ENCODE measurements around the gene CUBN.

Gene CUBN

GRCh38 chr10:16835228-16835627 is 294.4 kb downstream of the CUBN start:
- in situ Hi-C loops (cut with MboI; ENCODE audit: low sequenced_read_pairs) = loop anchor here (25.0 kb wide), 1 partner anchor 427 kb away; no protein-coding TSS in a partner anchor

DNA sequence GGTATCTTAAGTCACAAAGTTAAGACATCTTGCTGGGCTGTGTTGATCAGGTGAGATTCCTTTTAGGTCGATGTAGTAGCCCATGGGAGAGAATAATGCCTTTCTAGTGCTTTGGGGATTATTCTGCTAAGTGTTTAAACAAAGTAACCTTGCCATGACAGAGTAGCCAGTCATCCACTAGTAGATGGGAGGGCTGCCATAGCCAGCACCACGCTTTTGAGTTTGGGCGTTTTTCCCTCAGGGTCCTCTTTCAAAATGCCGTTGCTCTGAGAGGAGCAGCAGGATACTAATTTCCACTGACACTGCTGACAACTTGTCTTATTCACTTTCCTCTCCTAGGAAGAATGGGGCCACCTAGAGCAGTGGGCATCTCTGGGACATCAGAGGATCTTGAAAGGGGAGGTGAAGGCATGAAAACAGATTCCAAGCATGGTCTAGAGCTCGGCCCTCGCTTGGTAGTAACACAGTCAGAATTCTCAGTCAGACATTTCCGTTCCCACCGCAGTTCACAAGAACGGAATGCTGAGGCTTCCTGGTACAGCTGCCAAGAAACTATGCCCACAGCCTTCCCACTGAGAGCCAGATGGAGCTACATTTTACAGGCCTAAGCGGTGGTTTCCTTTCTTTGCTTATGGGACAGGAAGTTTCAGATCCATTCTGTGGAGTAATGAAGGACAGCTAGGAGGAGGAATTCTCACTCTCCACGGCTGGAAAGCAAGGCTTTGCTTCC is 297.1 kb downstream of the CUBN start:
- in situ Hi-C loops (cut with MboI; ENCODE audit: low sequenced_read_pairs) = loop anchor here (25.0 kb wide), 1 partner anchor 430 kb away; no protein-coding TSS in a partner anchor

GRCh38 chr10:16828701-16829175 is 300.9 kb downstream of the CUBN start:
- in situ Hi-C loops (cut with MboI; ENCODE audit: low sequenced_read_pairs) = loop anchor here (25.0 kb wide), 1 partner anchor 434 kb away; no protein-coding TSS in a partner anchor

DNA sequence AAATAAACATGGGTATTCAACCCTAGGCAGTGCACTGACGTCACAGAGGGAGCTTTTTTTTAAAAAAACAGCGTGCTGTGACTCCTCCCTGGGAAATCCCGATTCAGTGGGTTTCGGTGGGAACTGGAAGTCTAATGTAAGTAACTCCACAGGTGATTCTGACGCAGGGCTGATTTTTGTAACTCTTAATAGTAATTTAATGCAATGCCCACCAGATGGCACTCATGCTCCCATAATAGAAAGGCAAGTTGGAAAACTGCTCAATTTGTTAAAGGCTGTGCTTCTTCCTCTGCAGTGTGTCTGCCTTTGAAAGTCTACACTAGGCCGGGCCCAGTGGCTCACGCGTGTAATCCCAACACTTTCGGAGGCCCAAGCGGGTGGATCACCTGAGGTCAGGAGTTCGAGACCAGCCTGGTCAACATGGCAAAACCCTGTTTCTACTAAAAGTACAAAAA is 301.5 kb downstream of the CUBN start:
- in situ Hi-C loops (cut with MboI; ENCODE audit: low sequenced_read_pairs) = loop anchor here (25.0 kb wide), 1 partner anchor 434 kb away; no protein-coding TSS in a partner anchor

GRCh38 chr10:16827474-16827873 is 302.1 kb downstream of the CUBN start:
- in situ Hi-C loops (cut with MboI; ENCODE audit: low sequenced_read_pairs) = loop anchor here (25.0 kb wide), 1 partner anchor 435 kb away; no protein-coding TSS in a partner anchor

- in situ Hi-C loops (cut with MboI; ENCODE audit: low sequenced_read_pairs) = no loop called here
These were observed 306.8 kb downstream of the CUBN start for GRCh38 chr10:16822726-16823360.

- in situ Hi-C loops (cut with MboI; ENCODE audit: low sequenced_read_pairs) = no loop called here
These were observed 307.6 kb downstream of the CUBN start for GRCh38 chr10:16822027-16822426.

GRCh38 chr10:16820421-16820820 is 309.2 kb downstream of the CUBN start:
- in situ Hi-C loops (cut with MboI; ENCODE audit: low sequenced_read_pairs) = no loop called here

DNA sequence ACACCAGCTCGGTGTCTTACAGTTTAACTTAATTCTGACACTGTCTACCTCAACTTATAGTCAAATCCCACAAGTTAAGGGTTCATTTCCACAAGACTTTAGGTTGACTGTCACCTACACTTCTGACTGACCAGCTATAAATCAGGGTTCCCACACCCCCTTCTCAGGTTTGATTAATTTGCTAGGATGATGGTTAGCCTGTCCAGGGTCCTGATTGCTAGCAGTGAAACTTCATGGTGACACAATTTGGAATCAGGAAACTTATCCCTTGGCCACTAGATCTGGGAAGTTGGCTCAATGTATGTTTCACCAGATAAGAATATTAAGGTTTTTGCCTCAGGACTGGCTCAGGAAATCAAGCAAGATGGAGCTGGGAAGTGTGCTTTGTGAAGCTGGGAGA is 309.6 kb downstream of the CUBN start:
- in situ Hi-C loops (cut with MboI; ENCODE audit: low sequenced_read_pairs) = no loop called here

DNA sequence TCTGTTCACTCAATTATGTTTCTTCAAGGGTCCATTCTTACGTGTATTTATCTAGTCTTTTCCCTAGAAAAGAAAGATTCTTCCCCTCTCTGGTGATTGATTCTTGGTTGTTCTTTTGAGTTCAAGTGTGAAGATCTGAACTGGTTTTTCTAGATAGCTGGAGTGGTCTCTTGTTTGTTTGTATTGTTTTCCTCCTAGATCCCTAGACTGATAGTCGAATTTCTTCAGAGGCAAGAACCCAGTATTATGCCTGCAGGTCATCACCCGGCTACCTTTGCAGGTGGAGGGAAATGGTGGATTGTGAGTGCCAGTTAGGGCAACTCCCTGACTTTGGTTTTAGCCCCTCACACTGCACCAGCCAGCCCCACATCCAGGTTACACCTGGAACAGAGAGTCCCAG is 310.2 kb downstream of the CUBN start:
- in situ Hi-C loops (cut with MboI; ENCODE audit: low sequenced_read_pairs) = no loop called here

GRCh38 chr10:16819026-16819425 is 310.6 kb downstream of the CUBN start:
- in situ Hi-C loops (cut with MboI; ENCODE audit: low sequenced_read_pairs) = no loop called here

- in situ Hi-C loops (cut with MboI; ENCODE audit: low sequenced_read_pairs) = no loop called here
These were observed 312.2 kb downstream of the CUBN start, which contains the start of gene RSU1 for GRCh38 chr10:16817125-16818019. Gene RSU1 (minus strand): TSS chr10:16817424. CDS start chr10:16817081, 343 bp downstream.

GRCh38 chr10:16816830-16817124 is 312.8 kb downstream of the CUBN start:
- in situ Hi-C loops (cut with MboI; ENCODE audit: low sequenced_read_pairs) = no loop called here

GRCh38 chr10:16816171-16816570 is 313.4 kb downstream of the CUBN start:
- in situ Hi-C loops (cut with MboI; ENCODE audit: low sequenced_read_pairs) = no loop called here

GRCh38 chr10:16814012-16814411 is 315.6 kb downstream of the CUBN start:
- in situ Hi-C loops (cut with MboI; ENCODE audit: low sequenced_read_pairs) = no loop called here

DNA sequence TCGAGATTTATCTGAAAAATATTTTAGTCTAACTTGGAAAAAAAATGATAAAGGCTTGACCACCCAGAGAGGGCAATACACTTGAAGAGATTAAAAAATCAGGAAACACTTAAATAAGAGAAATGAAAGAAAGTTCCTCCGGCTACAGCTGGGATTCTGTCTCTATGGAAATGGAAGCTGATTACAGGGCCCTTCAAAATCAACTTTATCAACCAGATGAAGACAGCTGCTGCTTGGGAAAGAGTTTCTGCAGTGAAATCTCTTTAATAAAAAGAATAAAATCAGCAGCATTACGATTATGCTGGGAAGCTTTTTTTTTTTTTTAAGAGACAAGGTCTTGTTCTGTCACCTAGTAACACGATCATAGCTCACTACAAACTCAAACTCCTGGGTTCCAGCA is 316.9 kb downstream of the CUBN start:
- in situ Hi-C loops (cut with MboI; ENCODE audit: low sequenced_read_pairs) = no loop called here

DNA sequence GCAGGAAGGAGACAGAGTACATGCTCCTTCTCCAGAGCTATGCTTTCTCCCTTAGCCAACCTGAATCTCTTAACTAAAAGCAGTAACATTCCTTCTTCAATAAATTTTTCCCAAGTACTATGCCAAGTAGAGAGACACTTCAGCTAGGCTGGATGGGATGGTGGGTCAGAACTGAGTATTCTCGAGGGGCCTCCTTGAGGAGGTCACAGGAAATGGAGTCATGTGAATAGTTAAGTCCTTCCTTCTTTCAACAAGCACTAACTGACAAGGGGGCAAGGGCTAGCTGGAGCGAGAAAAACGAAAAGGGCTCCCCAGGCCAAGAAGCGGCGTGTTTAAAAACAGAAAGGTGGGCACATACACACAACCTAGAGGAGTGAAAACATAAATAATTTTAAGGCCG is 317.8 kb downstream of the CUBN start:
- in situ Hi-C loops (cut with MboI; ENCODE audit: low sequenced_read_pairs) = no loop called here

DNA sequence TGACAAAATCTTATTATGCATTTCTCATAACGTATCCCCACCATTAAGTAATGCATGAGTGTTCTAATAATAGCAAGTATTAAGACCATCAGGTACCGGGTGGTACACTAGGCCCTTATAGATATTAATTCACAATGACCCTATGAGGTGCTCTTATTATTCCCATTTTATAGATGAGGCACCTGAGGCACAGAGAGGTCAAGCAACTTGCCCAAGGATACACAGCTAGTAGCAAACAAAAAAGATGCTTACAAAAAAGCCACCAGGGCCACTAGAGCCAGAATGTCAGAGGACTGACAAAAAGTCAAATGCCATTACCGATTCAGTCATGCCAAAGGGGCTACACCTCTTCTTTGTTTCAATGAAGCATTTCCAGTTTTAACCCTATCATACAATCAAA is 318.3 kb downstream of the CUBN start:
- in situ Hi-C loops (cut with MboI; ENCODE audit: low sequenced_read_pairs) = no loop called here

DNA sequence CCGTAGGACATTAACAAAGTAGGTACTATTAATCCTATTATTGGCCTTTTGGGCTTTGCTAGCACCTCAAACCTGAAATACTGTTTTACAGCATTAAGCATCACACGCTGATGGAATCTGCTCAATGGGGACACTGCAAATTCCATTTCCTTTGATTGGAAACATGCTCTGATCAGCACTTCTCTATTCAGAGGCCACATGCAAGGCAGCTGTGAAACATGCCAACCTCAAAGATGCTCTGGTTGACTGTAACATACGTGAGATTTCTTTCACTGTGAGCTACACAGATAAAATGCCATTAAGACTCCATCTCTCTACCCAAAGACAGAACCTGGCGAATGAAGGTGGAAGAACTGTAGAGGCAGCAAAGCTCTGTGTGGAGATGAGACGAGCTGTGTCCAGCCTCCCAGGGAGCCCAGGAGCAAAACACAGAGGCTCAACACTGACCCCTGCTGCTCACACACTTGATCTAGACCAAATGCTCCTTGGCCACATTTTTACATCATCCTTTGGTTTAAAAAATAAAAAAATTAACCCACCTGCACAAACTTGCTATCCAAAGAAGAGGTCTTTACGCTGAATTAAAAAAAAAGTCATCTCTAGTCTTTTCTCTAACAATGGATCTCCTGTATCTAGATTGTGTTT is 320.4 kb downstream of the CUBN start:
- in situ Hi-C loops (cut with MboI; ENCODE audit: low sequenced_read_pairs) = no loop called here

- in situ Hi-C loops (cut with MboI; ENCODE audit: low sequenced_read_pairs) = no loop called here
These were observed 325.5 kb downstream of the CUBN start for GRCh38 chr10:16804123-16804522.

DNA sequence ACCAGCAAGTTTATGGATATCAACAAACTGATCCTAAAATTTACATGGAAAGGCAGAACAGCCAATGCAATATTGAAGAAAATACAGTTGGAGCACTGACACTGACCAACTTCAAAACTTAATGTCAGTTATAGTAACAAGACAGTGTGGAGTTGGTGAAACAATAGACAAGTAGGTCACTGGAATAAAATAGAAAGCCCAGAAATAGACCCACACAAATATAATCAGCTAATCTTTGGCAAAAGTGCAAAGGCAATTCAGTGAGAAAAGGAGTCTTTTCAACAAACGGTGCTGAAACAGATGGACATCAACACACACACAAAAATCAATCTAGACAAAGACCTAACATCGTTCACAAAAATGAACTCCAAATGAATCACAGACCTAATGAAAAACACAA is 326.1 kb downstream of the CUBN start:
- in situ Hi-C loops (cut with MboI; ENCODE audit: low sequenced_read_pairs) = no loop called here

Measured in hTERT RPE-1 (cell line).